Measurements from ENCODE around the gene SPECC1. TPM values are rescaled to one million over a fixed set of nuclear protein-coding genes. Genes with fewer than 3 reads are reported as not detected.

SPECC1 gene
- total RNA-seq, 1 donor from 2014 or later: 83.0 TPM

DNA sequence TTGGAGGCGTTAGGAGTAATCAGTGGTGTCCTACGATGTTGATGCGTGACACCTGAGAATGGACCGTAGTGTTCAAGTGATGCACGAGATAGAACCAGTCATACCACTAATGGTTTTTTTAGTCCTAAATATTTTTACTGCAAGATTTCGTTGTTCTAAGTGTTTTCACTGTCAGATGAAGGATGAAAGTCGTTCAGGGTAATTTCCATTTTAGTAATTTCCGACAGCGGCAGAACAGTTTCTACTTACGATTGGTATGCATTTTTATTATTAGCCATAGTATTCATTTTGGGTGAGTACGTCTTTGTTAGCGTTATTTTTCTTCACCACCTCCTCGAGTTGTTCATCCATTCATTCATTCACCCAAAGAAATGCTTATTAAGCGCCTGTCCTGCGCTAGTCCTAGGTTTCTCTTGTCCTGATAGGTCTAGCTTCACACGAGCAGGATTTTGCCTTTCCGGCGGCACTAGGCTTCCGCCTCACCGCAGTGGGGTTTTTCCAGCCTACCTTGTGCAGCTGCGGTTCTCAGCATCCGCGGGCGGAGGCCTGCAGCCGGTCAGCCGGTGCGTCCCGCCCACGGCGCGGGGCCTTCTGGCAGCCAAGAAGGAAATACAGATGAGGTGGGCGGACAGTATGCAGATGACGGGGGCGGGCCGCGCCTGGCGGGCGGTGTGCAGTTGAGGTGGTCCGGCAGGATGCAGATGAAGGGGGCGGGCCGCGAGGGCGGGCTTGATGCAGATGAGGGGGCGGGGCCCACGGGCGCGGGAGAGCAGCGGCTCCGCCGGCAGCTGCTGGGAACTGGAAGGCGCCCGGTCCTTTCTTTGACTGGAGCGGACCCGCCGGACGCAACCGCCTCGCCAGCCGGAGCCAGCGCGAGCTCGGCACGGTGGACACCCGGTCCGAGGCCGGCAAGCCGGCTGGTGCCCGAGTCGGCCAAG is 146.4 kb downstream of the SPECC1 start:
- H3K4me3 ChIP-seq (ENCODE audit: insufficient read depth, low read depth, low read length): peak overlapping the region; percentile 76
- peaks cover 4% of the 10 kb centered on the region for H3K27me3 ChIP-seq (ENCODE audit: insufficient read depth, low read length)
- peak overlapping the region; percentile 51 for H3K27ac ChIP-seq (ENCODE audit: low read depth, low read length)
- peaks cover 6% of the 10 kb centered on the region for H3K36me3 Mint-ChIP-seq (ENCODE audit: low read depth, unreplicated experiment)
- no peaks in the 10 kb centered on the region for H3K9me3 ChIP-seq (ENCODE audit: insufficient read depth, low read depth, low read length)
- peaks cover 35% of the 10 kb centered on the region for H4K20me1 ChIP-seq (ENCODE audit: insufficient read depth, low read length)
- no peaks in the 10 kb centered on the region for H3K27me3 Mint-ChIP-seq (ENCODE audit: low read depth, unreplicated experiment)
- peaks cover 42% of the 10 kb centered on the region for H3K79me2 ChIP-seq (ENCODE audit: insufficient read depth, low read length)
- peak overlapping the region; percentile 89 for H3K4me2 ChIP-seq (ENCODE audit: low read length)
- no peaks in the 10 kb centered on the region for H3K9me3 Mint-ChIP-seq (ENCODE audit: unreplicated experiment)
- peaks cover 8% of the 10 kb centered on the region for H3K4me1 ChIP-seq (ENCODE audit: insufficient read depth, low read length)
- H3K36me3 ChIP-seq (ENCODE audit: insufficient read depth, low read length): no peaks in the 10 kb centered on the region
- H3K27ac Mint-ChIP-seq (ENCODE audit: unreplicated experiment): no peak overlapping the region
- H2AFZ ChIP-seq (ENCODE audit: low read depth, low read length): peak overlapping the region; percentile 74
- H3K4me1 Mint-ChIP-seq (ENCODE audit: low read depth, unreplicated experiment): peaks cover 19% of the 10 kb centered on the region
- no peak for TF ChIP-seq EZH2 (IDR thresholded peaks at IDR 0.05; ENCODE audit: insufficient read depth, low read length)
- TF ChIP-seq, protein P1, sequence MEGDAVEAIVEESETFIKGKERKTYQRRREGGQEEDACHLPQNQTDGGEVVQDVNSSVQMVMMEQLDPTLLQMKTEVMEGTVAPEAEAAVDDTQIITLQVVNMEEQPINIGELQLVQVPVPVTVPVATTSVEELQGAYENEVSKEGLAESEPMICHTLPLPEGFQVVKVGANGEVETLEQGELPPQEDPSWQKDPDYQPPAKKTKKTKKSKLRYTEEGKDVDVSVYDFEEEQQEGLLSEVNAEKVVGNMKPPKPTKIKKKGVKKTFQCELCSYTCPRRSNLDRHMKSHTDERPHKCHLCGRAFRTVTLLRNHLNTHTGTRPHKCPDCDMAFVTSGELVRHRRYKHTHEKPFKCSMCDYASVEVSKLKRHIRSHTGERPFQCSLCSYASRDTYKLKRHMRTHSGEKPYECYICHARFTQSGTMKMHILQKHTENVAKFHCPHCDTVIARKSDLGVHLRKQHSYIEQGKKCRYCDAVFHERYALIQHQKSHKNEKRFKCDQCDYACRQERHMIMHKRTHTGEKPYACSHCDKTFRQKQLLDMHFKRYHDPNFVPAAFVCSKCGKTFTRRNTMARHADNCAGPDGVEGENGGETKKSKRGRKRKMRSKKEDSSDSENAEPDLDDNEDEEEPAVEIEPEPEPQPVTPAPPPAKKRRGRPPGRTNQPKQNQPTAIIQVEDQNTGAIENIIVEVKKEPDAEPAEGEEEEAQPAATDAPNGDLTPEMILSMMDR (IDR thresholded peaks at IDR 0.05; ENCODE audit: insufficient read depth, low read depth, low read length): no peak
- H3K9ac ChIP-seq (ENCODE audit: low read length): peak overlapping the region; percentile 88
- H3K4me3 Mint-ChIP-seq (ENCODE audit: unreplicated experiment): no peak overlapping the region
- FAIRE-seq: no peak
- DNase-seq (ENCODE audit: low read depth): peak; percentile 96

DNA sequence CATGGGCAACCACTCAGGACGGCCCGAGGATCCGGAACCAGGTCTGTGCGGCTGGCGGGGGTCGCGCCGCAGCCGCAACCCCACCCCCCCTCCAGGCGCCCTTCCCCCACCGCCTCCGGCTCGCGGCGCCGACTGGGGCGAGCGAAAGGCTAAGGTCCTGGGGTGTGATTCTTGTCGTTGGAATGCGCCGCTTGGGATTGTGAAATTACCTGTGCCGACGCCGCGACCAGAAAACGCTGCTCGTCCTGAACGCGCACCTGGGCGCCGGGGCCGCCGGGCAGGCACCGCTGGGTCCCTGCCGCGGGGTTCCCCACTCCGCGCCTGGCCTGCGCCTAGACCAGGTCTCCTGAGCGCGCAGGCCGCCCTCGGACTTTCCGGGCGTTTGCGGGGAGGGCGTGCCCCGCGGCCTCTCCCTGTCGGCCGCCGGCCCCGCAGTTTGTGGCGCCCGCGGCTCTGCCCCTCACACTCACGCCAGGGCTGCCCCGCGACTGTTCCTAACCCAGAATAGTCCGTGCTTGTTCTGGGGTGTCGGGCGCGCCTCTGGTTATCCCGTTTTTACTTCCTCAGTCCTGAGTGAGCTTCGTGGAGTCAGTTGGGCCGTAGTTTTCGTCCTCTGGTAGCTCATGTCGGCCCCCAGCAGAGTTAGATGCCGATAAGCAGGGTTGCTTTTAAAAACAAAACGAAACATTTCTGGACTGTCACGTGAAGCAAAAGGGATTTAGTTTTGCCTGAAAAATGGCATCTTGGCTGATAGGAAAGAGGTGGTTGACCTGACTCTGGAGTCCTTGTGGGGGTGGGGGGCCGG is 147.2 kb downstream of the SPECC1 start:
- H3K4me1 Mint-ChIP-seq (ENCODE audit: low read depth, unreplicated experiment): peaks cover 19% of the 10 kb centered on the region
- peak overlapping the region; percentile 88 for H3K9ac ChIP-seq (ENCODE audit: low read length)
- H3K27me3 Mint-ChIP-seq (ENCODE audit: low read depth, unreplicated experiment): no peaks in the 10 kb centered on the region
- peaks cover 51% of the 10 kb centered on the region for H3K79me2 ChIP-seq (ENCODE audit: insufficient read depth, low read length)
- no peak for TF ChIP-seq EZH2 (IDR thresholded peaks at IDR 0.05; ENCODE audit: insufficient read depth, low read length)
- TF ChIP-seq, protein P1 (IDR thresholded peaks at IDR 0.05; ENCODE audit: insufficient read depth, low read depth, low read length): no peak
- no peaks in the 10 kb centered on the region for H3K36me3 ChIP-seq (ENCODE audit: insufficient read depth, low read length)
- H3K4me3 Mint-ChIP-seq (ENCODE audit: unreplicated experiment): peak overlapping the region; percentile 98
- peaks cover 44% of the 10 kb centered on the region for H4K20me1 ChIP-seq (ENCODE audit: insufficient read depth, low read length)
- H3K4me2 ChIP-seq (ENCODE audit: low read length): peak overlapping the region; percentile 89
- peaks cover 4% of the 10 kb centered on the region for H3K27me3 ChIP-seq (ENCODE audit: insufficient read depth, low read length)
- H3K9me3 ChIP-seq (ENCODE audit: insufficient read depth, low read depth, low read length): no peaks in the 10 kb centered on the region
- peak overlapping the region; percentile 51 for H3K27ac ChIP-seq (ENCODE audit: low read depth, low read length)
- peak overlapping the region; percentile 54 for H2AFZ ChIP-seq (ENCODE audit: low read depth, low read length)
- H3K27ac Mint-ChIP-seq (ENCODE audit: unreplicated experiment): peak overlapping the region; percentile 85
- H3K9me3 Mint-ChIP-seq (ENCODE audit: unreplicated experiment): no peaks in the 10 kb centered on the region
- DNase-seq (ENCODE audit: low read depth) (peak; percentile 36), FAIRE-seq (no peak)
- H3K4me3 ChIP-seq (ENCODE audit: insufficient read depth, low read depth, low read length): peak overlapping the region; percentile 76
- H3K36me3 Mint-ChIP-seq (ENCODE audit: low read depth, unreplicated experiment): peaks cover 9% of the 10 kb centered on the region
- peaks cover 8% of the 10 kb centered on the region for H3K4me1 ChIP-seq (ENCODE audit: insufficient read depth, low read length)

Data from astrocyte (in vitro differentiated cells and primary cell).